Measurements from ENCODE around the gene TNFSF9.

The TNFSF9 gene

GRCh38 chr19:6516018-6516658, 14.7 kb upstream of the TNFSF9 start:
- TF ChIP-seq, protein P1, sequence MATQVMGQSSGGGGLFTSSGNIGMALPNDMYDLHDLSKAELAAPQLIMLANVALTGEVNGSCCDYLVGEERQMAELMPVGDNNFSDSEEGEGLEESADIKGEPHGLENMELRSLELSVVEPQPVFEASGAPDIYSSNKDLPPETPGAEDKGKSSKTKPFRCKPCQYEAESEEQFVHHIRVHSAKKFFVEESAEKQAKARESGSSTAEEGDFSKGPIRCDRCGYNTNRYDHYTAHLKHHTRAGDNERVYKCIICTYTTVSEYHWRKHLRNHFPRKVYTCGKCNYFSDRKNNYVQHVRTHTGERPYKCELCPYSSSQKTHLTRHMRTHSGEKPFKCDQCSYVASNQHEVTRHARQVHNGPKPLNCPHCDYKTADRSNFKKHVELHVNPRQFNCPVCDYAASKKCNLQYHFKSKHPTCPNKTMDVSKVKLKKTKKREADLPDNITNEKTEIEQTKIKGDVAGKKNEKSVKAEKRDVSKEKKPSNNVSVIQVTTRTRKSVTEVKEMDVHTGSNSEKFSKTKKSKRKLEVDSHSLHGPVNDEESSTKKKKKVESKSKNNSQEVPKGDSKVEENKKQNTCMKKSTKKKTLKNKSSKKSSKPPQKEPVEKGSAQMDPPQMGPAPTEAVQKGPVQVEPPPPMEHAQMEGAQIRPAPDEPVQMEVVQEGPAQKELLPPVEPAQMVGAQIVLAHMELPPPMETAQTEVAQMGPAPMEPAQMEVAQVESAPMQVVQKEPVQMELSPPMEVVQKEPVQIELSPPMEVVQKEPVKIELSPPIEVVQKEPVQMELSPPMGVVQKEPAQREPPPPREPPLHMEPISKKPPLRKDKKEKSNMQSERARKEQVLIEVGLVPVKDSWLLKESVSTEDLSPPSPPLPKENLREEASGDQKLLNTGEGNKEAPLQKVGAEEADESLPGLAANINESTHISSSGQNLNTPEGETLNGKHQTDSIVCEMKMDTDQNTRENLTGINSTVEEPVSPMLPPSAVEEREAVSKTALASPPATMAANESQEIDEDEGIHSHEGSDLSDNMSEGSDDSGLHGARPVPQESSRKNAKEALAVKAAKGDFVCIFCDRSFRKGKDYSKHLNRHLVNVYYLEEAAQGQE (IDR thresholded peaks at IDR 0.05; ENCODE audit: insufficient read depth in 1 of 2, low read depth in 2 of 2, low read length in 2 of 2) = no peak
- TF ChIP-seq POLR2AphosphoS5 (IDR thresholded peaks at IDR 0.05; ENCODE audit: low read depth, low read length) (peak; percentile 69), SIN3A (IDR thresholded peaks at IDR 0.05; ENCODE audit: borderline replicate concordance, insufficient read depth, low read length) (no peak), FOXP2 (optimal IDR thresholded peaks at IDR 0.05; ENCODE audit: borderline replicate concordance, extremely low read depth, extremely low read length, insufficient read depth) (peak; percentile 16), TAF1 (IDR thresholded peaks at IDR 0.05; ENCODE audit: borderline replicate concordance, insufficient read depth, low read length) (no peak)

- TF ChIP-seq SIN3A (IDR thresholded peaks at IDR 0.05; ENCODE audit: borderline replicate concordance, insufficient read depth, low read length) = no peak
- TF ChIP-seq, protein P1 (IDR thresholded peaks at IDR 0.05; ENCODE audit: insufficient read depth in 1 of 2, low read depth in 2 of 2, low read length in 2 of 2) = no peak
- no peak for TF ChIP-seq TAF1 (IDR thresholded peaks at IDR 0.05; ENCODE audit: borderline replicate concordance, insufficient read depth, low read length)
- TF ChIP-seq POLR2AphosphoS5 (IDR thresholded peaks at IDR 0.05; ENCODE audit: low read depth, low read length) = peak; percentile 22; the same call in 1 of the 2 replicates
- no peak for TF ChIP-seq FOXP2 (optimal IDR thresholded peaks at IDR 0.05; ENCODE audit: borderline replicate concordance, extremely low read depth, extremely low read length, insufficient read depth)
These were observed 14.1 kb upstream of the TNFSF9 start for GRCh38 chr19:6516659-6517291.

GRCh38 chr19:6518145-6518911, 12.5 kb upstream of the TNFSF9 start:
- TF ChIP-seq, protein P1 (IDR thresholded peaks at IDR 0.05; ENCODE audit: insufficient read depth in 1 of 2, low read depth in 2 of 2, low read length in 2 of 2) = no peak
- TF ChIP-seq POLR2AphosphoS5 (IDR thresholded peaks at IDR 0.05; ENCODE audit: low read depth, low read length) = no peak

DNA sequence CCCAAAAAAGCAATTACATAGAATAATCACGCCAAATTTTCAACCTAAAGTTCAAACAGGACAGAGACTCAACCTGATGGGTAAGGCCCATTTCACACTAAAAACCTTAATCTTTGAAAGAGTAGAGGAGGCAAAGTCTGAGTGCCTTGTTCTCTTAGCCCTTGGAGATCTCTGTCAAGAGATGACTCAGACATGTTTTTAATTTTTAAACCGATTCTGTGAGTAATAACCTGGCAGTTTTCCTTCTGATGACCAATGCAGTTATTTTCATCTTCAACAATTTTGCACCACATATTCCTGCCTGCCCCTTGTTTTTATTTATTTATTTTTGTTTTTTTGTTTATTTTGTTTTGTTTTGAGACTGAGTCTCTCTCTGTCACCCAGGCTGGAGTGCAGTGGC, 11.5 kb upstream of the TNFSF9 start:
- TF ChIP-seq TAF1 (IDR thresholded peaks at IDR 0.05; ENCODE audit: borderline replicate concordance, insufficient read depth, low read length) (no peak), FOXP2 (optimal IDR thresholded peaks at IDR 0.05; ENCODE audit: borderline replicate concordance, extremely low read depth, extremely low read length, insufficient read depth) (no peak), POLR2AphosphoS5 (IDR thresholded peaks at IDR 0.05; ENCODE audit: low read depth, low read length) (no peak), SIN3A (IDR thresholded peaks at IDR 0.05; ENCODE audit: borderline replicate concordance, insufficient read depth, low read length) (no peak)
- TF ChIP-seq, protein P1 (IDR thresholded peaks at IDR 0.05; ENCODE audit: insufficient read depth in 1 of 2, low read depth in 2 of 2, low read length in 2 of 2) = no peak
